ENCODE results near the gene PSMC2. TPM values are rescaled to one million over a fixed set of nuclear protein-coding genes. Genes with fewer than 3 reads are reported as not detected.

Gene PSMC2
- total and polyA plus RNA-seq, 12 donors: 67.7 to 157 (median 124) TPM

GRCh38 chr7:103343332-103343731 is 4.1 kb upstream of the PSMC2 start:
- Histone ChIP-seq H3K4me3 (peak overlapping the region in 8 of 10 donors; percentile 73 to 95 (median 88)), H3K27ac (peak overlapping the region in 4 of 10 donors; percentile 83 to 95 (median 88)), H3K9me3 (no peaks in the 10 kb centered on the region), H3K27me3 (no peaks in the 10 kb centered on the region), H3K36me3 (peaks cover 0 to 39% (median 13%) of the 10 kb centered on the region in 9 donors), H3K4me1 (peaks cover 0 to 45% (median 35%) of the 10 kb centered on the region in 9 donors)
- TF ChIP-seq CTCF (IDR thresholded peaks at IDR 0.05): no peak
- DNase-seq (no peak), ATAC-seq (no peak)
- intact Hi-C loops (cut with DNase I): loop anchor here in 1 of 10 donors (10.0 kb wide), 1 partner anchor 49 kb away; the partner anchor contains the start of gene PMPCB

DNA sequence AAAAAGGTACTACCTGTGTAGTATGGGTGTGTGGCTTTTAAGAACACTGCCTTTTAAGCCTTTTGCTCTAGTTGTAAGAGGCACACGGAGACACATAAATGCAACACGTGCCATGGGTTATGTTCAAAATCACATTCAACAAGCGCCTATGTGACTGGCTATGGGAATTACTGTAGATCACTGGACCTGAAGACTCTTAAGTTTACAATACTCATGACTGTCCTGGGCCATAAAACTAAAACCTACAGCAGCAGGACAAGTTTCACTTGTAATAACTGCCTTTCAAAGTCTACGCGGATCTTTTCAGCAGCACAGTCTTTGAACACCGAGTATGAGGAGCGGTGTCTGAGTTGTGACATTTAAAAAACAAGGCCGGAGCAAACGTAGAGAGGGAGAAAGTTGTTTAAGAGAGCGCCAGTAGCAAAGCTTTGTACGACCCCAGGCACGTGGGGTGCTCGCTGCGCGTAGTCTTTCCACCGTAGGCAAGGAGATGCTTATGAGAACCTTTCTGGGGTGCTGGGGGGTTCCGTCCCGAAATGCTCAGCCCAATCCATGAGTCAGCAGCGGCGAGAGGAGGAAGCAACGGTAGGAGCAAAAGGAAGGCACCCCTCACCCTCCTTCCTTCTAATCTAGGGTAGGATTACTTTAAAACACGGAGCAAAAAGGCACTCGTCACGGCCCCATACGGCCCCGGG is 3.5 kb upstream of the PSMC2 start:
- peaks cover 0 to 33% (median 13%) of the 10 kb centered on the region in 9 donors for H3K36me3 ChIP-seq
- WGBS, 2 donors: 0 to 2% methylated on average over 26 of the region's 26 CpGs
- no peaks in the 10 kb centered on the region for H3K27me3 ChIP-seq
- H3K4me3 ChIP-seq: peak overlapping the region; percentile 73 to 95 (median 88)
- peak in 4 of 8 donors; percentile 1 to 45 (median 12) for ATAC-seq
- intact Hi-C loops (cut with DNase I): loop anchor here in 3 of 10 donors (2.0 to 10.0 kb wide), 2 partner anchors 47 to 49 kb away; partner anchors contain the start of gene PMPCB (in 3 of the 3)
- peak overlapping the region; percentile 14 to 95 (median 86) for H3K27ac ChIP-seq
- TF ChIP-seq CTCF (IDR thresholded peaks at IDR 0.05): no peak
- peaks cover 0 to 51% (median 40%) of the 10 kb centered on the region in 9 donors for H3K4me1 ChIP-seq
- no peak for DNase-seq
- no peaks in the 10 kb centered on the region for H3K9me3 ChIP-seq

DNA sequence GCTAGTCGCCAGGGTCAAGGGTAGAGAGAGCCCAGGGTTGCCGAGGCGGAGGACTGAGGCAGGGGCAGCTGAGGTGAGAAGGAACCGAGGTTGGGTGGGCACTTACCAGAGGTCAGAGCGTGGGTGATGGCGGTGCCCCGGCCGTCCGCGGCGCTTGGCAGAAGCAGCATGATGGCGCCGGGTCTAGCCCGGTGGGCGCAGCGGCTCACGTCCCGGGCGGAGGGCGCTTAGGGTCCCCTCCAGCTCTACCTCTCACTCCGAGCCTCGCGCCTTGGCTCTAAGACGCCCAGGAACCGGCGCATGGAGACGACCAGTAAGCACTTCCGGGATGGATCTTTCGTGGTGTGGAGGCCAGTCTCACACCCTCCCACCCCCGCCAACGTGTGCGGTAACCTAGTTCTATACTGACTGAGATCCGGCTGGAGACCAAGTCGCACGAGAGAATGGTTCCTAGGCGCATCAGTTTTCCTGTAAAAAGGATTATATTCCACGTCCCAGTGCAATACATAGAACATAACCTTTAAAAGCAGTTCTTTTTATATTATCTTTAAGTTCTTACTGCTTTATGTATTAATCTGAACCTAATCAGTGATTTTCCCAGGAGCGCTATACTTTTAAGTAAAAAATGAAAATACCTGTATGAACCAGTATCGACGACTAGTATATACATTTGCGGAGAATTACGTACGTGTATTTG is 2.8 kb upstream of the PSMC2 start, which contains the start of gene DNAJC2:
Gene DNAJC2, minus strand, starts transcription at position 315 of the 697 bp plus-strand sequence. Its CDS starts 145 bp downstream, at position 170.
- intact Hi-C loops (cut with DNase I): loop anchor here in 3 of 10 donors (2.0 to 10.0 kb wide), 2 partner anchors 48 to 50 kb away; partner anchors contain the start of gene PMPCB (in 3 of the 3)
- ATAC-seq: peak; percentile 90 to 96 (median 93)

More for the DNA sequence above, 2.8 kb upstream of the PSMC2 start, which contains the start of gene DNAJC2:
- Histone ChIP-seq H3K36me3 (peaks cover 0 to 26% (median 11%) of the 10 kb centered on the region in 9 donors), H3K9me3 (no peaks in the 10 kb centered on the region), H3K4me3 (peak within 1 kb of the TSS; percentile 73 to 95 (median 88)), H3K27me3 (no peaks in the 10 kb centered on the region), H3K4me1 (peaks cover 1 to 58% (median 47%) of the 10 kb centered on the region in 9 donors), H3K27ac (peak within 1 kb of the TSS; percentile 14 to 95 (median 86))
- peak; percentile 79 to 88 for DNase-seq
- WGBS, 2 donors: 8% methylated on average over 43 of the region's 43 CpGs
- TF ChIP-seq CTCF (IDR thresholded peaks at IDR 0.05): no peak
